HG03159 (cell line): ENCODE measurements around the gene GNG14.
"Not testable (repeated sequence)": the region's sequence is repeated elsewhere in the genome, so short reads cannot be mapped to it uniquely, and the experiment has no call there.

Experiments used
- ATAC-seq: cut with Tn5 transposase; IDR thresholded peaks from one replicate; pipeline ENCODE4 v1.9.1; 2021; ENCODE audit warnings: mild to moderate bottlenecking, moderate library complexity; ENCODE audit not compliant: unreplicated experiment

The GNG14 gene

GRCh38 chr19:12687496-12688196, at the start of gene GNG14:
Gene GNG14 (plus strand): TSS chr19:12687998. CDS start chr19:12688049, 51 bp downstream.
- ATAC-seq = no peak

DNA sequence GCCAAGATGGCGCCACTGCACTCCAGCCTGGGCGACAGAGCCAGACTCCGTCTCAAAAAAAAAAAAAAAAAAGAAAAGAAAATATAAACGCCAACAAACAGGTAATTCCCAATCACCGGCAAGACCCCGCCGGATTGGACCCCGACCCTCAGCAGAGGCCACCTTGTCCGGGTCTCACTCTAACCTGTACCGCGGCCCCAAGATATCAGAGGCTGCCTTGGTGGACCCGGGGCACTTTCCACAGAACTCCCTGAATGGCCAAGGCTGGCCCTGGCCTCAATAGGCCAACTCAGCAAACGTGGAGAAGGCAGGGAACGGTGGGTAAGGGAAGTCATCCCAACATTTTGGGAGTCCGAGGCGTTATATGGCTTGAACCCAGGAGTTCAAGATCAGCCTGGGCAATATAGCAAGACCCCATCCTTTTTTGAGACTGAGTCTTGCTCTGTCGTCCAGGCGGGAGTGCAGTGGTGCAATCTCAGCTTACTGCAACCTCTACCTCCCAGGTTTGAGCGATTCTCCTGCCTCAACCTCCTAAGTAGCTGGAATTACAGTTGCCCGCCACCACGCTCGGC, 49.1 kb upstream of the GNG14 start:
- ATAC-seq = no peak

DNA sequence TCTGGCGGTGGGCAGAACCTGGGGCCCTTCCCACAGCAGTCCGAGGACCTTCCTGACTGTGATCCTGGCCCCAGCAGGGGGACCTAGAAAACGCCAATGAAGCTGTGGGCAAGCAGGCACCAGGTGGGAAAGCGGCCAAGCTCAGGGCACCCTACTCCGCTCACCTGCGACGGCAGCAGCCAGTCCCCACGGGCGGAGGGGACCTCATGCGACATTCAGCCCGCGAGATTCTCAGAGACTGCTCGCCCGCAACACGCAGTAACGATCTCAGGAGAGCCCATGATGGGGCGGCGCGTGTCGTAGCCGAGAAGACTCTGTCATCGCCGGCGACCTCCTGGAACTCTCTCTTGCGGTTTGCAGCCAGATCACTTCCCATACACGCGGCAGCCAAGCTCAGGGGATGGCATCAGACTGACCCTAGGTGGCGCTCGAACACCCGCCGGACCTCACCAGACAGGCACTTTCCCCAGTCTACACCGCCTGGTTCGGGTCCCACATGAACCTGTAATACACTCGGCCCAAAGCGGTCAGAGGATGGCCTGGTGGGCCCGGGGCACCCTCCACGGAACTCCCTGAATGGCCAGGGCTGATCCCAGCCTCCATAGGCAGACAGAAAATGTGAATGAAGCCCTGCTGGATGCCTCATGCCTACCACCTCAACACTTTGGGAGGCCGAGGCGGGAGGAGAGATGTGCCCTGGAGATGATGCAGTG, 47.7 kb upstream of the GNG14 start:
- ATAC-seq = no peak

DNA sequence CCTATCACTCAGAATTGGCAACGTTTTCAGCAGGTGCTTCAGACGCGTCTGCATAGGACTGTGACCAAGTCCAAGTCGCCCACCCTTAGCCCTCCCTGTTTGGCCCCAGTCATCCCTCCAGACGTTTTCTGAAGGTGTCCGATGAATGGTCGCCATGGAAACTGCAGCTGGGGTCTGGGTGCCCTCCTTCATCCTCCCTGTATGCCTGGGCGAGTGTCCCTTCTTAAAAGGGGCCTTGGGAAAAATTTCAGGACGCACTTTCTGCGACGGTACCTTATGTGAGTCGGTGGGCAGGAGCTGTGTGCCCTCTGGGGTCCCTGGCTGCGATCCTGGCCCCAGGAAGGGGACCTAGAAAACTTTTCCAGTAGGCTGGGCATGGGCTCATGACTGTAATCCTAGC, 46.3 kb upstream of the GNG14 start:
- ATAC-seq = no peak

- ATAC-seq = no peak
These were observed 45.3 kb upstream of the GNG14 start for GRCh38 chr19:12642506-12642905.

DNA sequence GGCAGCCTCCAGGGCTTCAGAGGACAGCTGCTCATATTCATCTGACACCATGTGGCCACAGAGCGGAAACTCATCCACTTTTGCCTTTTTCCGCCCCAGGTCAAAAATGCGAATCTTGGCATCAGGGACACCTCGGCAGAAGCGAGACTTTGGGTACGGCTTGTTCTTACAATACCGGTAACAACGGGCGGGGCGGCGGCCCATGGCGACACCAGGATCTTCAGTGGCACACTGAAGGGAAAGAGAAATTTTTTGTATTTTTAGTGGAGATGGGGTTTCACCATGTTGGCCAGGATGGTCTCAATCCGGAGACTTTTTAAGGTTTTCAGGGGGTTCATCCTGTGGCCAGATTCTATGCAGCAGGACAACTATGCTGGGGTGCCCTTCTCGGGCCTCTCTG, 44.1 kb upstream of the GNG14 start:
- not testable (repeated sequence) for ATAC-seq

DNA sequence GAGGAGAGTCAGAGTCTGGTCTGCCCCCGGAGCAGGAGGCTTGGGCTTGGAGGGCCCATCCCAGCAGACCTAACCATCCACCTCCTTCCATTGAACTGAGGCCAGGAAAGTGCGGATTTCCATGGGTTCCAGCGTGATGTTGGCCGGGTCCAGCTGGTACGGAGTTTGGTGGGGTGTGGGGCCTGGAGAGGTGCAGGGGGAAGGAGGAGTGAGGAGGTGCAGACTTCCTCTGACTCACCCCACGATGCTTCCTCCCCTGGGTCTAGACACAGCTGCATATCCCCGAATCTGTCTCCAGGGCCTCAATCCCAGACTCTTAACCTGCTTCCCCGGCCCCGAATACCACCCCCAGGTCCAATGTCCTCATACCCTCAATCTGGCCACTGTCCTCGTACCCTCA, 41.2 kb upstream of the GNG14 start:
- ATAC-seq = no peak

GRCh38 chr19:12647047-12647446, 40.8 kb upstream of the GNG14 start:
- ATAC-seq = no peak

DNA sequence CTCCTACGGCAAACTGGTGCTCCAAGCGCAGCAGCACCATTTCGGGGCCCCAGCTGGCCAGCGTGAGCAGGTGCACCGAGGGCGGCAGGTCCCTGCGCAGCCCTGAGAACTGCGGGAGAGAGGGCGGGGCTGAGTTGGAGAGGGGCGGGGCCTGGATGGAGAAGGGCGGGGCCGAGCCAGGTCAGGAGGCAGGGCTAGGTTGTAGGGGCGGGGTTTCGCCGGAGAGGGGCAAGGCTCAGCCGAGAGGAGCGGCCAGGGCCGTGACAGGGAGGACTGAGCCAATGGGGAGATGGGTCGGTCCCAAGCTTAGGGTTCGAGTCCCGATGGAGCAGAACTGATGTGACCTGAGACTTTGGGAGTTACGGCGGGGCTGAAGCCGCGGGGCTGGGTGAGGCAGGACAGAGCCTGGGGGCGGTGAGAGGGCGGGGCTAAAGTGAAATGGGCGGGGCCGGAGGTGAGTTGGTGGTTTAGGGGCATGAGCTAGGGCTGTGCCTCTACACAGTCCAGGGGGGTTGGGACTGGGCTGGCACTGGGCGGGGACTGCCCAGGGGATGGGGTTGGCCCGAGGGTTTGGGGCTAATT, 40.2 kb upstream of the GNG14 start:
- no peak for ATAC-seq

- ATAC-seq = no peak
These were observed 39.7 kb upstream of the GNG14 start for GRCh38 chr19:12648088-12648487.

DNA sequence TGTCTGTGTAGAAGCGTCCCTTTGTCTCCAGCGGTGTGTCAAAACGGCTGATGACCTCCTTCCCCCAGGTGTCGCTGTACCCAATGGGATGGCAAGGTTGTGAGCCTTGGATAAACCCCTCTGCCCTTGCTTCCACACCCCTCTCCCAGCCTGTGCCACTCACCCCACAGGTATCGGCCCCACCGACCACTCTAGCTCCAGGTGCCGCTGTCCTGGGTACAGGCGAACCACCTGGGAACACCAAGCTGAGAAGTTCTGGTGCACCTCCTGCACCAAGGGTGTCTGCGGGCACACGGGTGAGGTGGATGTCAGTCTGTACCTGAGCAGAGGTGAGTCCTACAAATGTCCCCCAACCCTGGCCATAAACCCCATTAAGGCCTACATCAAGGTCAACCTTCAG, 37.9 kb upstream of the GNG14 start:
- ATAC-seq = no peak

GRCh38 chr19:12652219-12652618, 35.6 kb upstream of the GNG14 start:
- ATAC-seq = no peak

DNA sequence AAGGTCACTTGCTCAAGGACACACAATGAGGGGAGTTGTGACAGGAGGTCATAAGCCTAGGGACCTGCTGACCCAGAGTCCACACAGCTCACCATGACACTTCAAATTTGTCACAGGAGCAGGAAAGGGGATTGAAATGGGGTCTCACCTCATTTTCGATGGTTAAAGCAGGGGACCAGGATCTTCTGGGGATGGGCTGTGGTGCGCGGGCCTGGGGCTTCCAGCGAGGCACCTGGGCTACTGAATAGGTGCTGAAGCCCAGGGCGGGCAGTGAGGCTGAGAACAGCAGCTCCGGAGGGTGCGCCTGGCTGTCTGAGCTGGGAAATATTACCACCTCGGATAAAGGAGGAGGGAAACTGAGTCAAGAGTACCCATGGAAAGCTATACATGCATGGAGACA, 32.3 kb upstream of the GNG14 start:
- no peak for ATAC-seq

GRCh38 chr19:12656899-12657571, 30.8 kb upstream of the GNG14 start:
- ATAC-seq = no peak

DNA sequence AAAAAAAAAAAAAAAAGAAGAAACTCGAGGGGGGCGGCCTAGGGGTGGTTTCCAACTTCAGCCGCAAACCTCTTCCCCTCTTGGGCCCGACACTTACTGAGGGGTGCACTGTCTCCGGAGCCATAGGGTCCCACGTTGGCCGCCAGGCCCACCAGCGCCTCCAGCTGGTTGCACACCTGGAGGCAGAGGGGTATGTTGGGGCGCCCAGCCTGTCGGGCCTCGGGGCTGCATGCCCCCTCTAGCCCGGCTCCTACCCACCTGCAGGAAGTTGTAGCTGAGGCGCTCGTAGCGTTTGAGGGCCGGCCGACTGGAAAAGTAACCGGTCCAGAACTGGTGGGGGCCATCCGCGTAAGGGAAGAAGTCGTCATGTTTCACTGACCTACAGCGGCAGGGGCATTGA, 29.8 kb upstream of the GNG14 start:
- ATAC-seq = no peak

DNA sequence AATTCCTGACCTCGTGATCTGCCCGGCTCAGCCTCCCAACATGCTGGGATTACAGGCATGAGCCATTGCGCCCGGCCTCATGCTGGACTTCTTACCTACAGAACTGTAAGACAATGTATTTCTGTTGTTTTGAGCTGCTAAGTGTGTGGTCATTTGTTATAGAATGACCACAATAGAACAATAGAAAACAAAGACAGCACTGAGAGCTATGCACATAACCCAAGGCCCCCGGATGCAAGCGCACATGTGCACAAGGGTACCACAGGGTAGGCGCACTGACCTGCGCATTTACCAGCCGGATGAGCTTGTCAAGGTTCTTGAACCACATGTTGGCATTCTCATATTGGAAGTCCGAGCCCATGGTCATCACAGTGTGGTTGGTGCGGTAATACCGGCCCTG, 26.8 kb upstream of the GNG14 start:
- ATAC-seq = no peak

DNA sequence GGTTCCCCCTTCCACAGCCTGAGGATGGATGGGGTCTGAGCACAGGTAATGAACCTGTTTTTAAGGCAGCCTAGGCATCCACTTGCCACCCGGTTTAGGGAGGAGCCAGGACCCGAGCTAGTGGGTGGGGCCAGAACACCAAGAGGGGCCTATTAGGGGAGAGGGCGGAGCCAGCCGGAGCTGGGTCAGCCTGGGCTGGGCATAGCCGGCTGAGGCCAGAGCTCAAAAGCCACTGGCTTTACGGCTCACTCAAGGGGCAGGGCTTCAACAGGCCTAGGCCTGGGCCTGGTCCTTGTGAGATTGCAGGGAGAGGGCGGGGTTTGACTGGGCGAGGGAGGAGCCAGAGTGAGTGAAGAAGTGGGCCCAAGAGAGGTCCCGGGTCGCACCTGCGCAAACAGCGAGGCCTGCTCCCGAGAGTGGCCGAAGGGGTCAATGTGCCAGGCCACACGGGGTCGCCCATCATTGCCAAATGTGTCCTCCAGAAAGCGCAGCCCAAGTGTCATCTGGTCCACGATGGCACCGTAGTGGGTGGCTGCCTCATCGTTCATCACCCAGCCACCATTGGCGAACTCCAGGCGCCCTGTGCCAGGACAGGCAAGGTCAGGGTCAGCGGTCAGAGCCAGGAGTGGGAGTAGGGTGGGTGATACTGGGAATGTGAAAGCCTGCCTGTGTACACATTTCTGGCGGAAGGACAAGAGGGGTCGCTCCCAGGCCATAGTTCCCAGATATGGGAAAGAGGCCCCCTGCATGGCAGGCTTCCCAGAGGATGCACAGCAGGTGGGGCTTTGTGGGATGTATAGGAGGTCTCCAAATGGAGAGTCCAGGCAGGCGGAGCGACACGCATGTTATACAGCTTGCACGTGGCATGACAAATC, 23.2 kb upstream of the GNG14 start:
- no peak for ATAC-seq

DNA sequence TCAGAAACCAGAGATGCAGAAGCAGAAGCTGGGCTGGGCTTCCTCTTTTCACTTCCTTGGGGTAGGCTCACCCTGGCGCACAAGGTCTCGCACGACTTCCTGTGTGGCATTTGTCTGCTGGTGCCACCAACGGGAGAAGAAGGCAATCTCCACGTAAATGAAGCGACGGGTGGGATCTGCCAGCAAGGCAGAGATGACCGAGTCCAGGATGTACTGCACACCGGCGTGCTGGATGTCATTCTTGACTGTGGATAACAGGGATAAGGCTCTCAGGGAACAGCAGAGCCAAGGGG, 22.6 kb upstream of the GNG14 start:
- no peak for ATAC-seq

DNA sequence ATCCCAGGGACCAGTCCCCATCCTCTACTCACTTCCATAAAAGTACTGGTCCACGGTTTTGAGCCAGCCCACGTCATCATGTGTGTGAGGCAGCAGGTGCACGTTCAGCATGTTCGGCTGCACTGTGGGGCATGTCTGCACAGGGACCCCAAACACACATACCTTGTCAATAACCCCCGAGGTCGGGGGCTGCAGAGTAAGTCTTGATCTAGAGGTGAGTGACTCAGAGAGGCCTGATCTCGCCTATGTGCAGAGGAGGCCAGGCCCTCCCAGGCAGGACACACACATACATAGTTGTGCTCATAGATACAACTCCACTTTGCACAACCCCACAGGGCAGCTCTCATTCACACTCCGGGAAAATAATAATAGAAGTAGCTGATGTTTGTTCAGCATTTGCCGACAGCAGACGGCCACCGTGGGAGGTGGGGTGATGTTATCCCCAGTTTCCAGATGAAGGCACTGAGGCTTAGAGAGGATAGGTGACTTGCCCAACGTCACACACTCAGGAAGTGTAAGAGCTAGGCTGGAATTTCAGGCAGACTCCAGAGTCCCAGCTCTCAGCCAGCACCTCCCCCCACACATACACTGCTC, 22.0 kb upstream of the GNG14 start:
- no peak for ATAC-seq
